ENCODE data around the gene UBE2H.

DNA sequence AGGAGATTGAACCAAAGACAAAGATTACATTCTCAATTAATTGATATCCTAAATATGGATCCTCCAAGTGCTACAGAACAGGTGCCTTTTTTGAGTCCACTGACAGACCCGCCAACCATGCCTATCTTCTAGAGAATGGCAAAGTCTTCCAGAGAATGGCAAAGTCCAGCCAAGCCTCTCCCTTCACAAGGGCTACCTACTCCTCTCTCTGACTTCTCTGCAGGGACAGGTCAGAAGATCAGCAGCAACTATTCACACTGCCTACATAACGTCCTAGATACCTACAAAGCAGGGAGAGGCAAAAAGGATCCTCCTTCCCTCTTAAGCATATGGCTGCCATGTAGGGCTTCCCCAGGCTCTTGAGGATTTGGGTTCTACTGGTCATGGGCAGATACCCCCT, 12.4 kb downstream of the UBE2H start:
- TF ChIP-seq, protein P1, sequence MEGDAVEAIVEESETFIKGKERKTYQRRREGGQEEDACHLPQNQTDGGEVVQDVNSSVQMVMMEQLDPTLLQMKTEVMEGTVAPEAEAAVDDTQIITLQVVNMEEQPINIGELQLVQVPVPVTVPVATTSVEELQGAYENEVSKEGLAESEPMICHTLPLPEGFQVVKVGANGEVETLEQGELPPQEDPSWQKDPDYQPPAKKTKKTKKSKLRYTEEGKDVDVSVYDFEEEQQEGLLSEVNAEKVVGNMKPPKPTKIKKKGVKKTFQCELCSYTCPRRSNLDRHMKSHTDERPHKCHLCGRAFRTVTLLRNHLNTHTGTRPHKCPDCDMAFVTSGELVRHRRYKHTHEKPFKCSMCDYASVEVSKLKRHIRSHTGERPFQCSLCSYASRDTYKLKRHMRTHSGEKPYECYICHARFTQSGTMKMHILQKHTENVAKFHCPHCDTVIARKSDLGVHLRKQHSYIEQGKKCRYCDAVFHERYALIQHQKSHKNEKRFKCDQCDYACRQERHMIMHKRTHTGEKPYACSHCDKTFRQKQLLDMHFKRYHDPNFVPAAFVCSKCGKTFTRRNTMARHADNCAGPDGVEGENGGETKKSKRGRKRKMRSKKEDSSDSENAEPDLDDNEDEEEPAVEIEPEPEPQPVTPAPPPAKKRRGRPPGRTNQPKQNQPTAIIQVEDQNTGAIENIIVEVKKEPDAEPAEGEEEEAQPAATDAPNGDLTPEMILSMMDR (optimal IDR thresholded peaks at IDR 0.05 in 1 of 3, IDR thresholded peaks at IDR 0.05 in 1 of 3, conservative IDR thresholded peaks at IDR 0.05 in 1 of 3; ENCODE audit: extremely low read depth in 1 of 3, insufficient read depth in 2 of 3, low read length in 3 of 3), result no peak
- TF ChIP-seq EZH2 (IDR thresholded peaks at IDR 0.05; ENCODE audit: low read length), result no peak
